SK-N-SH treated with all-trans-retinoic acid at 6 μM for 48 hours (cell line): ENCODE measurements around the gene MARS2.

ENCODE experiments used
- ATAC-seq: fragments of 200-7000 bp; cut with Tn5 transposase; 3 replicates; pipeline ENCODE4 v1.9.1; 2020; ENCODE audit warnings: mild to moderate bottlenecking, moderate library complexity
- BACH2 ChIP-seq: fragments of 250-450 bp; sonication (Bioruptor Pico); IDR thresholded peaks from 2 replicates; pipeline ENCODE4 v1.9.0; 2021; ENCODE audit warnings: mild to moderate bottlenecking, borderline replicate concordance
- CREB5 ChIP-seq: fragments of 250-450 bp; sonication (Bioruptor Pico); IDR thresholded peaks from 2 replicates; pipeline ENCODE4 v1.5.1; 2020; ENCODE audit warnings: low read depth, mild to moderate bottlenecking, moderate library complexity
- CSDC2 ChIP-seq: fragments of 250-450 bp; sonication (Bioruptor Pico); IDR thresholded peaks from 2 replicates; pipeline ENCODE4 v1.5.0; 2020; ENCODE audit warnings: mild to moderate bottlenecking, moderate library complexity
- CSRNP3 ChIP-seq: fragments of 250-450 bp; sonication (Bioruptor Pico); IDR thresholded peaks from 2 replicates; pipeline ENCODE4 v1.5.1; 2021; ENCODE audit warnings: mild to moderate bottlenecking, moderate library complexity
- ISL1 ChIP-seq: fragments of 250-450 bp; sonication (Bioruptor Pico); IDR thresholded peaks from 2 replicates; pipeline ENCODE4 v2.1.2; 2022; ENCODE audit warnings: mild to moderate bottlenecking, moderate library complexity
- OSR1 ChIP-seq: fragments of 250-450 bp; sonication (Bioruptor Pico); IDR thresholded peaks from 2 replicates; pipeline ENCODE4 v1.8.0; 2022; ENCODE audit warnings: moderate library complexity, mild to moderate bottlenecking, inconsistent platforms
- PATZ1 ChIP-seq: fragments of 250-450 bp; sonication (Bioruptor Pico); IDR thresholded peaks from 2 replicates; pipeline ENCODE4 v1.8.0; 2020; ENCODE audit warnings: mild to moderate bottlenecking, moderate library complexity, borderline replicate concordance
- POU6F1 ChIP-seq: fragments of 250-450 bp; sonication (Bioruptor Pico); IDR thresholded peaks from 2 replicates; pipeline ENCODE4 v1.8.0; 2021; ENCODE audit warnings: low read depth, mild to moderate bottlenecking, moderate library complexity, borderline replicate concordance
- PPARA ChIP-seq: fragments of 250-450 bp; sonication (Bioruptor Pico); IDR thresholded peaks from 2 replicates; pipeline ENCODE4 v1.5.0; 2020; ENCODE audit warnings: mild to moderate bottlenecking, borderline replicate concordance
- RARB ChIP-seq: fragments of 250-450 bp; sonication (Bioruptor Pico); IDR thresholded peaks from 2 replicates; pipeline ENCODE4 v1.8.0; 2021; ENCODE audit warnings: mild to moderate bottlenecking, moderate library complexity
- SNAI2 ChIP-seq: fragments of 250-450 bp; sonication (Bioruptor Pico); IDR thresholded peaks from 2 replicates; pipeline ENCODE4 v1.5.0; 2020; ENCODE audit warnings: mild to moderate bottlenecking, moderate library complexity
- TOX ChIP-seq: fragments of 250-450 bp; sonication (Bioruptor Pico); IDR thresholded peaks from 2 replicates; pipeline ENCODE4 v1.8.0; 2021; ENCODE audit warnings: mild to moderate bottlenecking, moderate library complexity, borderline replicate concordance
- ZC3H10 ChIP-seq: fragments of 250-450 bp; sonication (Bioruptor Pico); IDR thresholded peaks from 2 replicates; pipeline ENCODE4 v1.5.1; 2021; ENCODE audit warnings: mild to moderate bottlenecking, moderate library complexity
- ZFP3 ChIP-seq: fragments of 250-450 bp; sonication (Bioruptor Pico); IDR thresholded peaks from 2 replicates; pipeline ENCODE4 v1.5.0; 2020; ENCODE audit warnings: mild to moderate bottlenecking, moderate library complexity
- ZNF565 ChIP-seq: fragments of 450-650 bp; formaldehyde crosslinking; conservative IDR thresholded peaks from 2 replicates; pipeline ENCODE4 v1.5.0; 2020; ENCODE audit warnings: low read depth, mild to moderate bottlenecking, moderate library complexity

Gene MARS2

GRCh38 chr2:197661626-197662025 is 43.5 kb upstream of the MARS2 start:
- no peak for ATAC-seq

GRCh38 chr2:197666277-197666676 is 38.9 kb upstream of the MARS2 start:
- ATAC-seq = no peak
- TF ChIP-seq CREB5 = no peak
- TF ChIP-seq BACH2 (CRISPR knock-in tag) = no peak
- TF ChIP-seq PPARA (CRISPR knock-in tag) = no peak
- no peak for TF ChIP-seq POU6F1 (CRISPR knock-in tag)
- TF ChIP-seq ISL1 (CRISPR knock-in tag) = no peak
- no peak for TF ChIP-seq ZFP3 (CRISPR knock-in tag)
- TF ChIP-seq SNAI2 (CRISPR knock-in tag) = no peak
- no peak for TF ChIP-seq OSR1 (CRISPR knock-in tag)
- TF ChIP-seq ZNF565 (CRISPR knock-in tag) = no peak
- no peak for TF ChIP-seq PATZ1 (CRISPR knock-in tag)
- TF ChIP-seq RARB = no peak

More at GRCh38 chr2:197661626-197662025, 43.5 kb upstream of the MARS2 start:
- no peak for TF ChIP-seq SNAI2 (CRISPR knock-in tag)
- TF ChIP-seq TOX (CRISPR knock-in tag) = no peak
- TF ChIP-seq CSRNP3 (CRISPR knock-in tag) = no peak
- no peak for TF ChIP-seq ZNF565 (CRISPR knock-in tag)
- TF ChIP-seq ZFP3 (CRISPR knock-in tag) = no peak
- TF ChIP-seq OSR1 (CRISPR knock-in tag) = no peak
- no peak for TF ChIP-seq CSDC2 (CRISPR knock-in tag)
- TF ChIP-seq, all 23 proteins: peak for 0

GRCh38 chr2:197668296-197668695 is 36.9 kb upstream of the MARS2 start:
- TF ChIP-seq PPARA (CRISPR knock-in tag) (no peak), ZC3H10 (CRISPR knock-in tag) (no peak)
- no peak for ATAC-seq

GRCh38 chr2:197669077-197669476 is 36.1 kb upstream of the MARS2 start:
- TF ChIP-seq PATZ1 (CRISPR knock-in tag) (no peak), POU6F1 (CRISPR knock-in tag) (no peak), BACH2 (CRISPR knock-in tag) (no peak), ISL1 (CRISPR knock-in tag) (no peak), CSDC2 (CRISPR knock-in tag) (no peak), PPARA (CRISPR knock-in tag) (no peak), CSRNP3 (CRISPR knock-in tag) (no peak), ZNF565 (CRISPR knock-in tag) (no peak), SNAI2 (CRISPR knock-in tag) (no peak)

More at GRCh38 chr2:197669077-197669476, 36.1 kb upstream of the MARS2 start:
- ATAC-seq = no peak
